KOPT-K1 (cell line): ENCODE measurements around the gene SLC16A6.
A peak's percentile ranks its signal among the peaks of the same experiment; 100 is the strongest.
"Not testable (repeated sequence)": the region's sequence is repeated elsewhere in the genome, so short reads cannot be mapped to it uniquely, and the experiment has no call there.

Source experiments
- H3K27ac ChIP-seq: fragments of 200-600 bp; sonication (generic); 2 replicates; pipeline ENCODE4 v1.5.1; 2016; ENCODE audit warnings: antibody characterized with exemption, mild to moderate bottlenecking, low read depth, low read length; ENCODE audit not compliant: poor library complexity, severe bottlenecking
- H3K36me3 ChIP-seq: fragments of 200-600 bp; sonication (generic); 2 replicates; pipeline ENCODE4 v1.5.1; 2017; ENCODE audit warnings: antibody characterized with exemption, mild to moderate bottlenecking, low read length, moderate library complexity; ENCODE audit not compliant: insufficient read depth
- H3K9me3 ChIP-seq: fragments of 200-600 bp; sonication (generic); 2 replicates; pipeline ENCODE4 v1.5.1; 2017; ENCODE audit warnings: antibody characterized with exemption, low read length, mild to moderate bottlenecking; ENCODE audit not compliant: insufficient read depth, poor library complexity, severe bottlenecking

The SLC16A6 gene

GRCh38 chr17:68290955-68291835, at the start of gene SLC16A6, which contains the start of gene ARSG:
Gene SLC16A6, minus strand, starts transcription at chr17:68291127. Its CDS starts 12,807 bp downstream, at chr17:68278320.
Gene ARSG, plus strand, starts transcription at chr17:68291495. Its CDS starts 15,999 bp downstream, at chr17:68307494.
- Histone ChIP-seq H3K36me3 (no peaks in the 10 kb centered on the region), H3K27ac (peak within 1 kb of the TSS; percentile 96), H3K9me3 (no peaks in the 10 kb centered on the region)

GRCh38 chr17:68334393-68334792, 43.5 kb upstream of the SLC16A6 start:
- H3K27ac ChIP-seq: no peak overlapping the region
- no peaks in the 10 kb centered on the region for H3K36me3 ChIP-seq
- peaks cover 34% of the 10 kb centered on the region for H3K9me3 ChIP-seq

- H3K36me3 ChIP-seq, H3K27ac ChIP-seq: not testable (repeated sequence)
- H3K9me3 ChIP-seq: peaks cover 34% of the 10 kb centered on the region
Measured at GRCh38 chr17:68331932-68332331, 41.0 kb upstream of the SLC16A6 start.

GRCh38 chr17:68329331-68329730, 38.4 kb upstream of the SLC16A6 start:
- Histone ChIP-seq H3K27ac (no peak overlapping the region), H3K36me3 (no peaks in the 10 kb centered on the region), H3K9me3 (peaks cover 34% of the 10 kb centered on the region)

- Histone ChIP-seq H3K27ac (no peak overlapping the region), H3K36me3 (no peaks in the 10 kb centered on the region), H3K9me3 (peaks cover 34% of the 10 kb centered on the region)
Measured at GRCh38 chr17:68328676-68329075, 37.7 kb upstream of the SLC16A6 start.

GRCh38 chr17:68327823-68328557, 37.1 kb upstream of the SLC16A6 start:
- no peak overlapping the region for H3K27ac ChIP-seq
- H3K36me3 ChIP-seq: no peaks in the 10 kb centered on the region
- peaks cover 33% of the 10 kb centered on the region for H3K9me3 ChIP-seq

- no peaks in the 10 kb centered on the region for H3K36me3 ChIP-seq
- no peak overlapping the region for H3K27ac ChIP-seq
- H3K9me3 ChIP-seq: peaks cover 20% of the 10 kb centered on the region
Measured at GRCh38 chr17:68326681-68327080, 35.8 kb upstream of the SLC16A6 start.

- H3K36me3 ChIP-seq: no peaks in the 10 kb centered on the region
- no peak overlapping the region for H3K27ac ChIP-seq
- peaks cover 12% of the 10 kb centered on the region for H3K9me3 ChIP-seq
Measured at GRCh38 chr17:68325961-68326360, 35.0 kb upstream of the SLC16A6 start.

GRCh38 chr17:68324654-68325336, 33.9 kb upstream of the SLC16A6 start:
- Histone ChIP-seq H3K36me3 (no peaks in the 10 kb centered on the region), H3K27ac (no peak overlapping the region), H3K9me3 (peaks cover under 1% of the 10 kb centered on the region)

GRCh38 chr17:68324114-68324513, 33.2 kb upstream of the SLC16A6 start:
- Histone ChIP-seq H3K27ac (no peak overlapping the region), H3K9me3 (no peaks in the 10 kb centered on the region), H3K36me3 (no peaks in the 10 kb centered on the region)

GRCh38 chr17:68322630-68323029, 31.7 kb upstream of the SLC16A6 start:
- H3K36me3 ChIP-seq: no peaks in the 10 kb centered on the region
- H3K9me3 ChIP-seq: no peaks in the 10 kb centered on the region
- H3K27ac ChIP-seq: no peak overlapping the region

- Histone ChIP-seq H3K9me3 (no peaks in the 10 kb centered on the region), H3K36me3 (no peaks in the 10 kb centered on the region), H3K27ac (no peak overlapping the region)
Measured at GRCh38 chr17:68321556-68321954, 30.6 kb upstream of the SLC16A6 start.

GRCh38 chr17:68320943-68321555, 30.1 kb upstream of the SLC16A6 start:
- no peak overlapping the region for H3K27ac ChIP-seq
- H3K36me3 ChIP-seq: no peaks in the 10 kb centered on the region

GRCh38 chr17:68320311-68320865, 29.5 kb upstream of the SLC16A6 start:
- H3K9me3 ChIP-seq: no peaks in the 10 kb centered on the region
- H3K36me3 ChIP-seq: no peaks in the 10 kb centered on the region
- no peak overlapping the region for H3K27ac ChIP-seq

More at GRCh38 chr17:68320943-68321555, 30.1 kb upstream of the SLC16A6 start:
- no peaks in the 10 kb centered on the region for H3K9me3 ChIP-seq
